HS-5 (cell line): Measurements from ENCODE around the gene NIM1K.
"Not testable (repeated sequence)": the region's sequence is repeated elsewhere in the genome, so short reads cannot be mapped to it uniquely, and the experiment has no call there.

Experiments used
- DNase-seq: peaks from one replicate; pipeline ENCODE4 v3.0.0-alpha.2; 2012; ENCODE audit warnings: low read depth

Gene NIM1K

GRCh38 chr5:43281840-43282658, 90.0 kb downstream of the NIM1K start:
- DNase-seq = peak; percentile 97

- no peak for DNase-seq
Measured at GRCh38 chr5:43286623-43287022, 94.6 kb downstream of the NIM1K start.

GRCh38 chr5:43287493-43287892, 95.5 kb downstream of the NIM1K start:
- DNase-seq = no peak

GRCh38 chr5:43288269-43288831, 96.3 kb downstream of the NIM1K start:
- no peak for DNase-seq

- no peak for DNase-seq
Measured at GRCh38 chr5:43290726-43291125, 98.7 kb downstream of the NIM1K start.

- DNase-seq = peak; percentile 62
Measured at GRCh38 chr5:43294226-43294625, 102.2 kb downstream of the NIM1K start.

GRCh38 chr5:43295202-43295601, 103.2 kb downstream of the NIM1K start:
- DNase-seq = no peak

- DNase-seq = no peak
Measured at GRCh38 chr5:43296835-43297234, 104.8 kb downstream of the NIM1K start.

GRCh38 chr5:43298443-43298842, 106.4 kb downstream of the NIM1K start:
- DNase-seq = no peak

- no peak for DNase-seq
Measured at GRCh38 chr5:43300112-43300511, 108.1 kb downstream of the NIM1K start.

GRCh38 chr5:43301653-43302091, 109.6 kb downstream of the NIM1K start:
- DNase-seq = no peak

GRCh38 chr5:43302481-43302880, 110.5 kb downstream of the NIM1K start:
- no peak for DNase-seq

GRCh38 chr5:43303242-43303641, 111.2 kb downstream of the NIM1K start:
- DNase-seq = no peak

GRCh38 chr5:43304525-43304924, 112.5 kb downstream of the NIM1K start:
- no peak for DNase-seq

- peak; percentile 58 for DNase-seq
Measured at GRCh38 chr5:43305948-43306565, 114.0 kb downstream of the NIM1K start.

GRCh38 chr5:43306954-43307353, 114.9 kb downstream of the NIM1K start:
- DNase-seq = not testable (repeated sequence)

- DNase-seq = no peak
Measured at GRCh38 chr5:43309122-43309521, 117.1 kb downstream of the NIM1K start.

GRCh38 chr5:43309637-43310036, 117.6 kb downstream of the NIM1K start:
- DNase-seq = no peak

GRCh38 chr5:43312076-43312661, 120.1 kb downstream of the NIM1K start:
- DNase-seq = no peak

- no peak for DNase-seq
Measured at GRCh38 chr5:43312699-43313034, 120.6 kb downstream of the NIM1K start.

- DNase-seq = peak; percentile 100
Measured at GRCh38 chr5:43313035-43313853, 121.2 kb downstream of the NIM1K start, which contains the start of gene HMGCS1. Gene HMGCS1, minus strand, starts transcription at chr5:43313412. Its CDS starts 14,447 bp downstream, at chr5:43298965.
